DOHH2 (cell line): Measurements from ENCODE around the gene GASK1A.

Source experiments
- EZH2phosphoT487 ChIP-seq: fragments of 200-600 bp; sonication (generic); IDR thresholded peaks from 2 replicates; pipeline ENCODE4 v1.6.1; 2017; ENCODE audit warnings: borderline replicate concordance, mild to moderate bottlenecking, antibody characterized with exemption, low read length, moderate library complexity, mixed read lengths
- TF ChIP-seq, protein P1 (sequence below): fragments of 200-600 bp; sonication (generic); IDR thresholded peaks from one replicate; pipeline ENCODE4 v1.5.1; 2014; ENCODE audit warnings: antibody characterized with exemption, mild to moderate bottlenecking, low read depth, low read length; ENCODE audit not compliant: poor library complexity, severe bottlenecking

DNA sequence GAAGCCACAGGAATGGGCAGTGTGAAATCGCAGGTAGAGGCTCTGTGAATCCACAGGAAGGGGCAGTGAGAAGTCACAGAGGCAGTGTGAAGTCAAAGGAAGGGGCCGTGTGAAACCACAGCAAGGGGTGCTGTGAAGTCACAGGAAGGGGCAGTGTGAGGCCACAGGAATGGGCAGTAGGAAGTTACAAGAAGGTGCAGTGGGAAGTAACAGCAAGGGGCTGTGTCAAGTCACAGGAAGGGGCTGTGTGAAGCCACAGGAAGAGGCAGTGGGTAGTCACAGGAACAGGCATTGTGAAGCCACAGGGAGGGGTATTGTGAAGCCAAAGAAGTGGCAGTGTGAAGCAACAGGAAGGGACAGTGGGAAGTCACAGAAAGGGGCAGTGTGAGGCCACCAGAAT is 34.1 kb downstream of the GASK1A start:
- TF ChIP-seq, protein P1, sequence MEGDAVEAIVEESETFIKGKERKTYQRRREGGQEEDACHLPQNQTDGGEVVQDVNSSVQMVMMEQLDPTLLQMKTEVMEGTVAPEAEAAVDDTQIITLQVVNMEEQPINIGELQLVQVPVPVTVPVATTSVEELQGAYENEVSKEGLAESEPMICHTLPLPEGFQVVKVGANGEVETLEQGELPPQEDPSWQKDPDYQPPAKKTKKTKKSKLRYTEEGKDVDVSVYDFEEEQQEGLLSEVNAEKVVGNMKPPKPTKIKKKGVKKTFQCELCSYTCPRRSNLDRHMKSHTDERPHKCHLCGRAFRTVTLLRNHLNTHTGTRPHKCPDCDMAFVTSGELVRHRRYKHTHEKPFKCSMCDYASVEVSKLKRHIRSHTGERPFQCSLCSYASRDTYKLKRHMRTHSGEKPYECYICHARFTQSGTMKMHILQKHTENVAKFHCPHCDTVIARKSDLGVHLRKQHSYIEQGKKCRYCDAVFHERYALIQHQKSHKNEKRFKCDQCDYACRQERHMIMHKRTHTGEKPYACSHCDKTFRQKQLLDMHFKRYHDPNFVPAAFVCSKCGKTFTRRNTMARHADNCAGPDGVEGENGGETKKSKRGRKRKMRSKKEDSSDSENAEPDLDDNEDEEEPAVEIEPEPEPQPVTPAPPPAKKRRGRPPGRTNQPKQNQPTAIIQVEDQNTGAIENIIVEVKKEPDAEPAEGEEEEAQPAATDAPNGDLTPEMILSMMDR = no peak
- TF ChIP-seq EZH2phosphoT487 = no peak
